ENCODE results near the gene CLCN5. TPM values are rescaled to one million over a fixed set of nuclear protein-coding genes. Genes with fewer than 3 reads are reported as not detected.

The CLCN5 gene
- total and polyA plus RNA-seq, 2 of the 13 experiments (the other 11 are each of a cell fraction or from before 2014, with no cell fraction given), result 7.8 to 27.3 TPM

GRCh38 chrX:49876750-49877149 lies 45.6 kb upstream of the CLCN5 start:
- no TSS peak for BruUV-seq (replicated peaks)
- H3K36me3 ChIP-seq (replicated peaks in 1 of 2; ENCODE audit: control insufficient read depth in 1 of 2, insufficient read depth in 2 of 2, low read length in 2 of 2), result no peaks in the 10 kb centered on the region
- peak overlapping the region; percentile 97 for H3K27ac ChIP-seq (ENCODE audit: extremely low read length, insufficient read depth, low read length)
- intact Hi-C loops (cut with micrococcal nuclease; ENCODE audit: unreplicated experiment) (loop anchor here (1.0 to 5.0 kb wide), 3 partner anchors 36 to 924 kb away; no protein-coding TSS in a partner anchor), in situ Hi-C loops (cut with HindIII; ENCODE audit: extremely low pct_ligation_motif_present, low pct_unique_long_range_greater_than_20kb) (loop anchor here (5.0 kb wide), 1 partner anchor 34 kb away; no protein-coding TSS in a partner anchor)
- peak overlapping the region; percentile 85 for H3K4me2 ChIP-seq (ENCODE audit: low read depth, low read length)
- 0% methylated on average over 3 of the region's 3 CpGs for WGBS (ENCODE audit: low lambda C conversion rate)
- peak overlapping the region in 2 of 3 experiments; percentile 30 to 43; a peak in 2 of 6 replicates for H3K4me3 ChIP-seq (replicated peaks in 1 of 3; ENCODE audit: insufficient read depth in 1 of 3, low read depth in 2 of 3, low read length in 3 of 3)
- DNase-seq (ENCODE audit: low spot score) (peak; percentile 55), FAIRE-seq (peak; percentile 68), ATAC-seq (peak; percentile 17; the same call in 2 of the 3 replicates)
- peaks cover 47% of the 10 kb centered on the region for H3K4me1 ChIP-seq (ENCODE audit: insufficient read depth, low read length)
- no peak overlapping the region for H2AFZ ChIP-seq (ENCODE audit: low read length)
- ChIA-PET CTCF (ENCODE audit: low intra/inter-chr PET ratio, low total read pairs) (interaction anchor here (1.6 to 2.0 kb wide), 2 partner anchors 34 to 36 kb away, joined by 6 to 13 read pairs; no protein-coding TSS in a partner anchor), POLR2A (interaction anchor here (1.0 to 5.3 kb wide), 3 partner anchors 15 to 64 kb away, joined by 5 to 91 read pairs (median 5); no protein-coding TSS in a partner anchor)
- peaks cover 18% of the 10 kb centered on the region for H3K79me2 ChIP-seq (ENCODE audit: insufficient read depth, low read length)
- TF ChIP-seq STAG1 (CRISPR knock-in tag; IDR thresholded peaks at IDR 0.05), result peak; percentile 47
- TF ChIP-seq ARID3A (IDR thresholded peaks at IDR 0.05; ENCODE audit: low read depth, low read length), result peak; percentile 58
- TF ChIP-seq FOSL2 (CRISPR knock-in tag; IDR thresholded peaks at IDR 0.05), result no peak
- no peak for TF ChIP-seq NPAS2 (CRISPR knock-in tag; IDR thresholded peaks at IDR 0.05; ENCODE audit: borderline replicate concordance)
- peak; percentile 31; the same call in 1 of the 2 replicates for TF ChIP-seq SMC3 (IDR thresholded peaks at IDR 0.05; ENCODE audit: low read length)
- TF ChIP-seq FOXP1 (IDR thresholded peaks at IDR 0.05), result no peak
- no peak for TF ChIP-seq FOXP1 (CRISPR knock-in tag; IDR thresholded peaks at IDR 0.05)
- TF ChIP-seq MBNL3 (CRISPR knock-in tag; conservative IDR thresholded peaks at IDR 0.05), result no peak
- TF ChIP-seq ZNF788 (CRISPR knock-in tag; IDR thresholded peaks at IDR 0.05; ENCODE audit: borderline replicate concordance), result no peak
- TF ChIP-seq ZNF138 (CRISPR knock-in tag; IDR thresholded peaks at IDR 0.05; ENCODE audit: low read depth), result no peak
- no peak for TF ChIP-seq MED8 (CRISPR knock-in tag; IDR thresholded peaks at IDR 0.05; ENCODE audit: insufficient replicate concordance)
- TF ChIP-seq ZBTB14 (CRISPR knock-in tag; IDR thresholded peaks at IDR 0.05), result no peak
- no peak for TF ChIP-seq NFATC3 (CRISPR knock-in tag; IDR thresholded peaks at IDR 0.05)
- TF ChIP-seq CTCF (CRISPR knock-in tag; IDR thresholded peaks at IDR 0.05), result peak; percentile 64
- no peak for TF ChIP-seq DNMT3B (CRISPR knock-in tag; conservative IDR thresholded peaks at IDR 0.05)
- no peak for TF ChIP-seq ZFP91 (CRISPR knock-in tag; IDR thresholded peaks at IDR 0.05; ENCODE audit: borderline replicate concordance)
- TF ChIP-seq TBL1XR1 (IDR thresholded peaks at IDR 0.05; ENCODE audit: borderline replicate concordance, low read length, partially characterized antibody), result no peak
- TF ChIP-seq SMAD9 (CRISPR knock-in tag; IDR thresholded peaks at IDR 0.05), result no peak
- no peaks in the 10 kb centered on the region; a peak in 1 of 5 replicates for H3K27me3 ChIP-seq (ENCODE audit: control insufficient read depth in 1 of 2, insufficient read depth in 2 of 2, low read length in 2 of 2)
- H4K20me1 ChIP-seq (ENCODE audit: insufficient read depth, low read length), result peaks cover 8% of the 10 kb centered on the region; the same call in 1 of the 2 replicates
- peak overlapping the region; percentile 76 for H3K9ac ChIP-seq (ENCODE audit: insufficient read depth, low read depth, low read length)
- H3K9me3 ChIP-seq (ENCODE audit: low read length), result no peaks in the 10 kb centered on the region
